Posterior cingulate gyrus (tissue), 11 donors: ENCODE measurements around the gene ZFP69B.
A peak's percentile ranks its signal among the peaks of the same experiment; 100 is the strongest.

Experiments
- DNase-seq, 10 donors: peaks; one replicate each; pipeline versions ENCODE4 v3.0.0 to v3.0.0-alpha.2; 2020 to 2021; ENCODE audit warnings: mixed read lengths in 3 of 10
- intact Hi-C: fragments of 100-400 bp; cut with DNase I; formaldehyde crosslinking; loops from one replicate; pipeline ENCODE4 v1.15.1; 2023

Gene ZFP69B

GRCh38 chr1:40449684-40450494 is at the start of gene ZFP69B:
TSS of gene ZFP69B (plus strand) at chr1:40450476. CDS start at chr1:40450962, 486 bp downstream.
- intact Hi-C loops = no loop called here
- DNase-seq = peak; percentile 86 to 99 (median 90)

DNA sequence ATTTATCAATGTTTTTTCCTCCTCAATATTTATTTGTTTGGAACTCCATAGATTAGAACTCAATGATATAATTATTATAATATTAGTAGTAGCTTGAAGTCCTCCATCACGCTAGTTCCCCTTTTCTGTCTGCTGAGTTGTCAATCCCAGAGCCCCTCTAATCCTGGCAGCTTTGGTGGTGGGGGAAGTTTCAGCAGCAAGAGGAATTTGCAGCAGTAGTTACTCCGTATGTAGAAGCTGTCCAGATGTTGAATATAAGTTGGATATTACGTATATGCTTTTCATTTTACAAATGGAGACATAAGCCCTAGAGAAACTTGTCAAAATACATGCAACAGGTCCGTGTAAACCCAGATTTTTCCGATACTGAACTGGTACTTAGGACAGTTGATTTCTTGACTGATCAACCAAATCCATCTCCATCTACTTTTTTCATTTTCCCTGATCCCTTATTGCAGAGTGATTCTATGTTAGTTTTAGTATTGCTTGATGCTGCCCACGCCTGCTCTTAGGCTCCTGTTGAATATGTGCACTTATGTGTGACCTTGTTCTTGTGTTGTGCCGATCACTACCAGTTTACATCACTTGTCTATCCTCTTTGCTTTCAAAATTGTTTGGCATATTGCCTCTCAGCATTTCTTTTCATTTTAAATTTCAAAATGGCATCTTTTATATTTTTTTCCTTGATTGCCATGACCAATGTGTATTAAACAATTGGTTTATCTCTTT is 48.6 kb upstream of the ZFP69B start:
- DNase-seq = no peak
- intact Hi-C loops = no loop called here

DNA sequence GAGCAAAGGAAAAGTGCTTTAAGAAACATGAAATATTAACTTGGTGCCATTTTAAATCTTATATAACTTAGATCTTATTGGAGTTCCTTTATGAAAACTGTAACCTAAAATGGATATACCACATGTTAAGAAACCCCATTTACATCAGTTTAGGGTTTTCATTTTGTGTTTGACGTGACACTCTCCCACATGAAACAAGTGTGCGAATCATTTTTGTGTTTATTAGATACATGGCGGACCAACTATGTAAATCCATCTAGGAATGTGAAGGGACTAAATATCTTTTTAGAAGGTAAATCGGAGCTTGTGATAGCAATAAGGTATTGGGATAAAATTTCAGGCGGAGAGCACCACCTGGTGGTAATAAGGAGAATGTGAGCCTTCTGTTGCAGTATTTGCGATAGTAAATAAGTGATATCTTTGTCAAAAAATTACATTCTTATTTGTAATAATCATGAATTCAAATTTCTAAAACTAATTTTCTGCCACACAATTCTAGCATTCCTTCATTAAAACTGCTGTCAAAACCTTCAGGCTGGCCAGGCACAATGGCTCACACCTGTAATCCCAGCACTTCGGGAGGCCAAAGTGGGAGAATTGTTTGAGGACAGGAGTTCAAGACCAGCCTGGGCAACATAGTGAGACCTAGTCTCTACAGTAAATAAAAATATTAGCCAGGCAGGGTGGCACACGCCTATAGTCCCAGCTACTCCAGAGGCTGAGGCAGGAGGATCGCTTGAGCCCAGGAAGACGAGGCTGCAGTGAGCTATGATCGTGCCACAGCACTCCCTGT is 45.4 kb upstream of the ZFP69B start:
- intact Hi-C loops = loop anchor here (2.0 to 5.0 kb wide), 2 partner anchors 33 to 252 kb away; partner anchors contain the start of gene SMAP2
- peak in 3 of 10 donors; percentile 30 to 57 (median 50) for DNase-seq

- no peak for DNase-seq
- intact Hi-C loops = loop anchor here (2.0 to 5.0 kb wide), 2 partner anchors 34 to 253 kb away; partner anchors contain the start of gene SMAP2
These were observed 44.5 kb upstream of the ZFP69B start for GRCh38 chr1:40405812-40406211.

GRCh38 chr1:40407453-40407852 is 42.8 kb upstream of the ZFP69B start:
- intact Hi-C loops = loop anchor here (5.0 kb wide), 1 partner anchor 35 kb away; the partner anchor contains the start of gene SMAP2
- DNase-seq = no peak

GRCh38 chr1:40409467-40409866 is 40.8 kb upstream of the ZFP69B start:
- no peak for DNase-seq
- intact Hi-C loops = loop anchor here (2.0 to 5.0 kb wide), 2 partner anchors 27 to 37 kb away; partner anchors contain the start of gene SMAP2

GRCh38 chr1:40411294-40411693 is 39.0 kb upstream of the ZFP69B start:
- intact Hi-C loops = no loop called here
- no peak for DNase-seq

DNA sequence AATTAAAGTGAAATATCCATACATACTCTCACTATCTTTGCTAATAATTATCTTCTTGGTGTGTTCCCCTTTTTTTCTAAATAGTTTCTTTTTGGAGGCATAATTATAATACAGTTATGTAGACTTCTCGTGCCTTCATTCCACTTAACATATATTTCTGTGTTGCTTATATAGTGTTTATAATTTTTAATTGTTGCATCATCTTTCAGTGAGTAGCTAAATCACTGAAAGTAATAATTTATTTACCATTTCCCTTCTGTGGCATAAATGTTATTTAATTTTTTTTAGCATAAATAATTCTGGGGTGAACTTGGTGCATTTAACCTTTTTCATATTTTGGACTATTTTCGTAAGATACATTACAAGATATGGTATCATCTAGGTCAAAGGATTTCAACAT is 38.4 kb upstream of the ZFP69B start:
- intact Hi-C loops = no loop called here
- no peak for DNase-seq

- intact Hi-C loops = no loop called here
These were observed 36.6 kb upstream of the ZFP69B start for GRCh38 chr1:40413527-40414252.

GRCh38 chr1:40414331-40414730 is 35.9 kb upstream of the ZFP69B start:
- intact Hi-C loops = no loop called here
- no peak for DNase-seq

More at GRCh38 chr1:40413527-40414252, 36.6 kb upstream of the ZFP69B start:
- no peak for DNase-seq

- no peak for DNase-seq
- intact Hi-C loops = no loop called here
These were observed 33.6 kb upstream of the ZFP69B start for GRCh38 chr1:40416709-40417108.

- DNase-seq = peak in 6 of 10 donors; percentile 36 to 89 (median 50)
- intact Hi-C loops = no loop called here
These were observed 28.6 kb upstream of the ZFP69B start for GRCh38 chr1:40421431-40422384.

DNA sequence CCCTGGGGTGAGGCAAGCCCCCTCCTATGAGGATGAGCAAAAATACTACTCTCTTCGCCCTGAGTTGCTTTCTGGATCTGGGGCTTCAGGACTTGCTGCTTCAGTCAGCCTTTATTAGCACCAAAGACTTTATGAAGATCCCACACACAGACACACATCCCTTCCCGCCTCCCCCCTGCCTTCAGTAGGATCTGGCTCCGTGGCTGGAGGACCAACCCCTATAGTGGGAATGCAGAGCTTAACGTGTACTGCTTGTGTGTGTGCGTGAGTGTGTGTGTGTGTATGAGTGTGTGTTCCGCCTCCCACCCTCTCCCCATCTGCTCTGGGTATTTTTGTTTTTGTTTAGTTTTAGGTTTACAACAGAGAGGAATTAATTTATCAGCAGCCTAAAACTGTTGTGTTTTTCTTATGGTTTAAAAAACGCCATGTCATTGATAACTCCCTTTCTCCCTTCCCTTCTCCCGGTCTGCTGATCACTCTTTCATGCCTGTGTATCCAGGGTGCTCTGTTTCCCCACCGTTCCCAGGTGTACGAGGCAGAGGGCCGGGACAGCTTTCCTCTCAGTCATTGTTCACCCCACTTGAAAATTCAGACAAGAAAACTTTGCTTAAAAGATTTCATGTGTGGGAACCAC is 27.5 kb upstream of the ZFP69B start:
- intact Hi-C loops = no loop called here
- no peak for DNase-seq

- intact Hi-C loops = no loop called here
- DNase-seq = no peak
These were observed 27.0 kb upstream of the ZFP69B start for GRCh38 chr1:40423264-40423642.

DNA sequence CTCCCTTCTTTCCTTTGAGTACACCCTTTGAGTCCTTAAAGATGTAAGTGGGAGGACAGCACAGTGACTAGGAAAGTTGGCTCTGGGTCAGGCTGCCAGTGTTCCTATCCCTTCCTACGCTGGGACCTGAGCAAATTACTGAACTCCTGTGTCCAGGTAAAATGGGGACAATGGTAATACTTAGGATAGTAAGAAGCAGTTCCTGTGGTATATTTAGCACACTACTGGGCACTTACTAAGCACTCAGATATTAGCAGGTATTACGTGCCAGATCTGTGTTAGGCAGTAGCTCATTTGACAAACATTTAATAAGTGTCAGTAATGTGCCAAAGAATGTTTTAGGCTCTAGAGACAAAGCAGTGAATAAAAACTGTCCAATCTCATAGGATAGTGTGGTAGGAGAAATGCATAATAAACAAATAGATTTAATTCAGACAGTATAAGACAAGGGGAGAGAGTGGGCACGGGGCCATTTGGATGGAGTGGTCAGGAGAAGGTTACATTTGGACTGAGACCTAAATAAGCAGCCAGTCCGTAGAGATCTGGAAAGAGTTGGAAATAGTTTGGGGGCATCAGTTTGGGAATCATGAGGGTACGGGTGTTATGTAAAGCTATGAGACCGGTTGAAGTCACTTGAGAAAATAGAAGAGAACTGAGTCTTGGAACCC is 26.2 kb upstream of the ZFP69B start:
- intact Hi-C loops = no loop called here
- DNase-seq = no peak

GRCh38 chr1:40425198-40425597 is 25.1 kb upstream of the ZFP69B start:
- no peak for DNase-seq
- intact Hi-C loops = no loop called here

DNA sequence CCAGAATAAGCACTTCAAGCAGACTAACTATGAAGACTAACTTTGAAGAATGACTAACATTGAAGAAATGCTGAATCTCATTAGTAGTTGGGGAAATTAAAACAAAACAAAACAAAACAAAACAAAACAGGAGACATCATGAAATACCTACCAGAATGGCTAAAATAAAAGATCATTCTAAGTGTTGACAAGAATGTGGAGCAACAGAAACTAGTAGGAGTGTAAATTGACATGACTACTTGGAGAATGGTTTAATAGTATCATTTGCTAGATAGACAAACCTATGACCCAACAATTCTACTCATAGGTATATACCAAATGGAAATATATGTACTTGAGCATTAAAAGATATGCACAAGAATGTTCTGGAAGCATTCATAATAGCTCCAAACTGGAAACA is 18.9 kb upstream of the ZFP69B start:
- no peak for DNase-seq
- intact Hi-C loops = no loop called here
